Middle frontal gyrus (tissue), 1 donor: Measurements from ENCODE around the gene OR6Y1.

ENCODE experiments used
- DNase-seq: peaks from one replicate; pipeline ENCODE4 v3.0.0-alpha.2; 2015; ENCODE audit warnings: low spot score; ENCODE audit errors: extremely low spot score

OR6Y1 gene

GRCh38 chr1:158554352-158554751 is at the start of gene OR6Y1:
OR6Y1 (minus strand) TSS chr1:158554405; CDS start chr1:158548105, 6,300 bp downstream.
- no peak for DNase-seq

DNA sequence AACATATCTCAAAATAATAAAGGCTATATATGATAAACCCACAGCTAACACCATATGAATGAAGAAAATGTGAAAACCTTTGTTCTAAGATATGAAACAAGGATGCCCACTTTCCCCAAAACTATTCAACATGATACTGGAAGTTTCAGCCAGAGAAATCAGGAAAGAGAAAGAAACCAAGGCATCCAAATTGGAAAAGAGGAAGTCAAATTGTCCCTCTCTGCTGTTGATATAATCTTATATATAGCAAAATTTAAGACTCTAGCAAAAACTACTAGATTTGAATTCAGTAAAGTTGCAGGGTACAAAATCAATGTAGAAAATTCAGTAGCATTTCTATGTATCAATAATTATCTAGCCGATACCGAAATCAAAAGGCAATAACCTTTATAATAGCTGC is 46.5 kb upstream of the OR6Y1 start:
- DNase-seq = no peak

DNA sequence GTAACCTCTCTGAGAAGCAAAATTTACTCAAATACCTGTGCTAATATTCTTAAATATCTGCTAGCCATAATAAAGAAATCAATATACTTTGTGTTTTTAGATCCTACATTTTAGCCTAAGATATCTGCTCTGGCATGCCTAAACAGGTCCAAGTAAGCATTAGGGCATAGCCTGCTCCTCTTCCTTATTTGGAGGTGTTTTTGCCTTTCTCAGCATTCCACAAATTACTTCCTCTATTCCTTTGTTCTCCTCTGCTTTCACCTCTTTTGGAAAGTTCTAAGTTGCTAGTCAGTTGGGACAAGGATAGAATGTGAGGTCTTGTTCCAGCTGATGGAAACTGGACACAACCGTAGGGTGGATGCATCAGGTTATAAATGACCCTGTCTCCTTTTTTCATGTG is 32.7 kb upstream of the OR6Y1 start:
- no peak for DNase-seq

DNA sequence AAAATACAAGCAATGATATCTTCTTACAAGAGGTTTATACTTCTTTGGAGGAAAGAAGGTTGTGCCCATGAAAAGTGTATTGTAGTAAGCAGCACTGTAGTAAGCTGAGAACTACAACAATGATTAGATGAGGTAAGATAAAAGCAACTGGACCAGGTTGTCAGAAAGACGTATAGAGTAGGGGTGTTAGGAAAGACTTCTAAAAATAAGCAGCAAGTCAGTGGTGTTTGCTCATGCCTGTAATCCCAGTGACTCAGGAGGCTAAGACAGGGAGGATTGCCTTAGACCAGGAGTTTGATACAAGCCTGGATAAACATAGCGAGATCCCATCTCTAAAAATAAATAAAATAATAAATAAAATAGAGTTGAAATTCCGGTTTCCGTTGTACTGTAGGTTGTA is 29.8 kb upstream of the OR6Y1 start:
- DNase-seq = no peak

DNA sequence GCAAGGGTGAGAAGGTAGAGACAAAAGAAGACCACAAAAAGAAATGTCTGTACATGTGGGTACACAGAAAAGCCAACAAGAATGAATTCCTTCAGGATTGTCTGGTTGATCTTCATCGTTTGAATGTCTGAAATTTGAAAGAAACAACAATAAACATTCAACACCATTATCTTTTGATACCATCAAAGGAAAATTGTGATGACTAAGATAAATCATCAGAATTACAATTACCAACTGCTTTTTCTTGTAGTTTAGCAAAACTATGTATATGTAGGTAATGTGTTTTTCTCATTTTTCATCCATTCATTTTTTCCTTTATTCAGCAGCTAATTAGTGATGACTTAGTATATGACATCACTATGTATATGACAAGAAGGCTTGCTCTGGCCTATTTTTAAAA is 25.5 kb upstream of the OR6Y1 start, which contains the start of gene OR10X1:
OR10X1 (minus strand) TSS at position 167 of the 400 bp plus-strand sequence; CDS start at position 167, 0 bp downstream.
- DNase-seq = no peak

DNA sequence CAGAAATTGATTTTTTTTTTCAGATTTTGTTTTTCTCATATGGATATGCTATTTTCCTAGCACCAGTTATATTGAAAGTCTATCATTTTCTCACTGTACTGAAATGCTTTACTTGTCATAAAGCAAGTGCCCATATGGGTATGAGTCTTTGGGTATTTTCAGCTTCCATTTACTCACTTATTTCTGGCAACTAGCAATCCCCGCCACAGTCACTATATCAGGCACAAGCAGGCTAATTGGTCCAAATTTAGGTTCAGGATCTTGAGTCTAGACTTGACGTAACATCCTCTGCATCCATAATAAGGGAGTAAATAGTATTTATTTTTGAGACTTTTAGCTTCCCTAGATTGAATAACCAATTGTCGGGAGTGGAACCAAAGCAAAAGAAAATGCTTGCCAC is 23.4 kb upstream of the OR6Y1 start:
- no peak for DNase-seq

DNA sequence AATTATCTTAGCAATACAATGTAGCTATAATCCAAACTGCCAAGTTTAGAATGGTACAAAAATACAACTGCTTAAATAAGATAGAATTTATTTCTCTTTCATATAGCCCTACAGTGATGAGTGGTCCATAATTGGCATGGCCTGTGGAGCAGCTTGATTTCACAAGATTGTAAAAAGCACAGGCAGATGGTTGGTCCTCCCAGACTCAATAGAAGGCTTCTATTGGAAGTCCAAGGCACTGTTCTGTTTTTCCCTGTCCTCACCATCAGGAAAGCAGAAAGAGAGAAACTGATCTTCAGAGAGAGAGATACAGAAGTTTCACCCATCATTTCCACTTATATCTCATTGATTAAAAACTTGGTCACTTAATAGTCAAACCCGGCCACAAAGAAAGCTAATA is 18.0 kb upstream of the OR6Y1 start:
- no peak for DNase-seq

GRCh38 chr1:158570480-158570879 is 16.3 kb upstream of the OR6Y1 start, which contains the start of gene OR6P1:
OR6P1 (minus strand) TSS chr1:158570580; CDS start chr1:158563604, 6,976 bp downstream.
- DNase-seq = no peak

DNA sequence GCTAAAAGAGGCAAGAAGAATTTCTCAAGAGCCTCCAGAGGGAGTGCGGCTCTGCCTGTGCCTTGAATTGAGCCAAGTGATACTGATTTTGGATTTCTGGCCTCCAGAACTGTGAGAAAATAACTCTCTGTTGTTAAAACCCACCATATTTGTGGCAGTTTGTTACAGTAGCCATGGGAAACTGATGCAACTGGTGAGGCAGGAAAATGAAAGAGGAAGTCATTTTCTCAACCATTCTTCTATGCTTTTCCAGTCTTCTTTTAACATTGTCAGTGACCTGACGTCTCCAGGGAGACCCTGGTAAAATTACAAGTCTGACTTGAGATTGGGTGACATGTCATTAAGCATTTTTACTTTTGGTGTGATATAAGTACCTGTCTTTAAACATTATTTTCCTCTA is 10.4 kb upstream of the OR6Y1 start:
- DNase-seq = no peak

- DNase-seq = no peak
Measured at GRCh38 chr1:158563853-158564252, 9.6 kb upstream of the OR6Y1 start.

- DNase-seq = no peak
Measured at GRCh38 chr1:158559696-158560095, 5.5 kb upstream of the OR6Y1 start.

GRCh38 chr1:158552296-158552695 is 1.9 kb downstream of the OR6Y1 start:
- DNase-seq = no peak

DNA sequence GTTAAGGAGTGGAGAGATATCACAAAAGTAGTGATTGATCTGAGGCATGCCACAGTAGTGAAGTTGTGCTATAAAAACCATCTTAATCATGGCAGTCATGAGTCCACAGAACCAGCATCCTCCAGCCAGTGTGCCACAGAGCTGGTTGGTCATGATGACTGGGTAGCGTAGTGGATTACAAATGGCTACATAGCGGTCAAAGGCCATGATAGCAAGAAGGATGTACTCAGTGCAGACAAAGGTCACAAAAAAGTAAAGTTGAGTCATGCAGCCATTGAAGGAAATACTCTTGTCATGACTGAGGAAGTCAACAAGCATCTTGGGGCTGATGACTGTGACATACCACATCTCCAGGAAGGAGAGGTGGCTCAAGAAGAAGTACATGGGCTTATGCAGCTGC is 6.7 kb downstream of the OR6Y1 start:
- no peak for DNase-seq

DNA sequence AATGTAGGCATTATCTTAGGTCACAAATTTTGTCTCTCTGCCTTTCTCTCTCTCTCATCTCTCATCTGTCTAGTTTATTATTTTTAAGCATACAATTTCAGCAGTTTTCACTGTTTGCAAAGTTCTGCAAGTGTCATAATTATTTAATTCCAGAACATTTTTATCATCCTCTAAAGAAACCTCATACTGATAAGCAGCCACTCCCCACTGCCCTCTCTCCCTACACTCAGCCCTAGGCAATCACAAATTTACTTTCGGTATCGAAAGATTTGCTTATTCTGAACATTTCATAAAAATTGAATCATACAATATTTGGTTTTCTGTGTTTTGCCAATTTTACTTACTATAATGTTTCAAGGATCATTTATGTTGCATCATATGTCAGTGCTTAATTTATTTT is 16.6 kb downstream of the OR6Y1 start:
- DNase-seq = no peak

DNA sequence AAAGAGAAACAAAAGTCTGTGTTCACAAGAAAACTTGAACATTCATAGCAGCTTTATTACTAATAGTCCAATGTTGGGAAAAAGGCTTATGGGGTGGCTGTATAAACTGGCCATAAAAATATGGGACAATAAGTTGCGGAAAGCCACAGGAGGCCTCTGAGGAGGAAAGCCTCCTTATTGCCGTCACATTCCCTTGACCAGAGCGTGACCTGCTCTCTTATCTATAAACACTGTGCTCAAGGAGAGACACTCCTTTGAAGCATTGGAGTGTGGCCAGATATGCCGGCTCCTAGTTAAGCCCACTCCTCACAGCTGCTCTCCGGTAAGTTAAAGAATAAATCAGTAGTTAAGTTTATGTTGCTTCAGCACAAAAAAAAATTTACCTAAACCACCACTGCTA is 19.7 kb downstream of the OR6Y1 start:
- DNase-seq = no peak

DNA sequence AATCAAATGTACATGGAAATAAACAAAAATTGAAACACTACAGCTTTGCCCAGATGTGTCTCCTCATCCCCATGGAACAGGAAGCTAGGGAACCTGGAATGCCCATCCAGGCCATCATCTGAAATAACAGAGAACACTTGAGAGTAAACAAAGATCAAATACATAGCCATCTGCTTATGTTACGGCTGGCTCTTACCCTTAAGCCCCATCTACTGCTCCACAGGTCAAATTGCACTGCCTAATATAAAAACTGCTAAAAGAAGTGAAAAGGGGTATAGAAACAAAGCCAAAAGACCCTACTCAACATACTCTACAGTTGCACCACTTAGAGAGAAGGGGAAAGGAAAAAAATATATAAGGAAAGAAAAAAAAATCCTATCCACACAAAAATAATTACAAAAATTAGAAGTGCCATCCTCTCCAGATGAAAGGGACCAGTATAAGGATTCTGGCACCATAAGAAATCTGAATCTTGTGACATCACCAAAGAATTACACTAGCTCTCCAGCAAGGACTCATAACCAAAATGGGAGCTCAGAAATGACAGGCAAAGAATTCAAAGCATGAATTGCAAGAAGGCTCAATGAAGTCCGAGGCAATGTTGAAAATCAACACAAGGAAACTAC is 26.9 kb downstream of the OR6Y1 start:
- no peak for DNase-seq

DNA sequence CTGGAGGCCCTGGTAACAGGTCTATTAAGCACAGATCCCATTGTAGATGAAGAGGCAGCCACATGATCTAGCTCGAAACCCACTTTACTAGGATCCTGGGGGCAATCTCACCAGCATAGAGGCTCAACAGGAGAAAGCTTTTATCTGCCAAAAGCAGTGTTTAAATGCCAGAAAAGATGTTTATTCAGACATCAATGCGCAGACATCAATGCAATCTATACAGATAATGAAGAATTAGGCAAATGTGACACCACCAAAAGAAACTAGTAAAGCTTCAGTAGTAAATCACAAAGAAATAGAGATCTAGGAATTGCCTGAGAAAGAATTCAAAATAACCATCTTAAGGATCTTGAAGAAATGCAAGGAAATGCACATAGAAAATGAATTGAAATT is 32.5 kb downstream of the OR6Y1 start:
- DNase-seq = no peak

- no peak for DNase-seq
Measured at GRCh38 chr1:158520955-158521665, 33.1 kb downstream of the OR6Y1 start.

GRCh38 chr1:158520021-158520420 is 34.2 kb downstream of the OR6Y1 start:
- DNase-seq = no peak

GRCh38 chr1:158516966-158517365 is 37.2 kb downstream of the OR6Y1 start:
- DNase-seq = no peak

DNA sequence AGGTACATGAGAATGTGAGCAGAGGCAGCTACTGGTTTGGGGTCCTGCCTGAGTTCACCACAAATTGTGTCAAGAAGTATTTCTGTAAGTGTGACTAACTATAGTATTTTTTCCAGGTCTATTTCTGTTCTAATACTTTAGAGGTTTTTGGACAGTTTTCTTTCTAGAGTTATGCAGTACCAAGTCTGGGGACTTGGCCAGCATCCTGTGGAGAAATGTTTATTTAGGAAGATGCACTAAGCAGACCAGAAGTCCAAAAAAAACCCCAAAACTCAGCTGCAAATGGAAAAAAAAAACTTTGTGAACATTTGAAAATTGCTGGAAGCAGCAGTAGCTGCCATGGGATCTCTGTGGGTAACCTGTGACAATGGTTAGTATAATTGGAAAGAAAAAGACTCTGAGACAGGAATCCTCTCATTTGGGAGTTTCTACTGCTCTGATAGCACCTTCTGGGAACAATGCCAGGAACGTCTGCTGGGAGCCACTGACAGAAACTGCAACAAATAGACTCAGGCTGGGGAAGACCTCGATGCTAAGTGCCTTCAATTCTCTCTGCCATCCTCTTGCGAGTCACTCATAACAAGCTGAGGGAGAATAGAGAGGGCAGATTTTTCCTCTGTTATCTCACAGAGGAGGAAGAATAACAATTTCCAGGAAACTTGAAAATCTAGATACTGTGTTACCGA is 44.6 kb downstream of the OR6Y1 start:
- no peak for DNase-seq

GRCh38 chr1:158507511-158507910 is 46.7 kb downstream of the OR6Y1 start:
- DNase-seq = no peak
